Measurements from ENCODE around the gene RPL10A.

Gene RPL10A

DNA sequence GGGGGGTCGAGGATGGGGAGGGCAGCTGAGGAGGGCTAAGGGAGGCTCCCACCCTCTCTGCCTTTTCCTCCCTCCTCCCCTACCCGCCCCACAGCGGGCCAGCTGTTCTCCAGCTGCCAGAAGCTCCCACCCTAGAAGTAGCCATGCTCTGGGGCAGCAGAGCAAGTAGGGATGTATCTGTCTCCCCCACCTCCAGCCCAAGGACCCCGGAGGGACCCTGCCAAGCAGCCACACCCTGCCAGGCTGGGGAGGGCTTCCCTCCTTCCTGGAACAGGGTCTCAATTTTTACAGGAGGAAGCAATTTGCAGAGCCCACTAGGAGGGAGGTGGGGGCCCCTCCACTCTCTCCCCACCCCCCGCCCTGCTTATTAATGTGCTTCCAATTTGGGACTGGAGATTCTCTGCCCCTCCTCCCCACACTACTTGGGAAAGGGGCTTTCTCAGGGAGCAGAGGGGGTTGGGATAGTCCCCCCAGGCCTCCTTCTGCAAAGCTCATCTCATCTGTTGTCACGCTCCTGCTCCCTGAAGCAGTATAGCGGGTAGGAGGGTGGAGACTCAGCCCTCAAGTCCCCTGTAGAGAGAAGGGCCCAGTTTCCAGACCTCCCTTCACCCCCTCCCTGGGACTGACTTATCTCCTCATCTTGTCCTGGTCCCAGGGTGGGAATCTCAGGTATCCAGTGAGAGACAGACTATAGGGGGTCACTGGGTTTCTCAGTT, 24.2 kb downstream of the RPL10A start:
- no peak for DNase-seq (ENCODE audit: low read depth in 2 of 2)

DNA sequence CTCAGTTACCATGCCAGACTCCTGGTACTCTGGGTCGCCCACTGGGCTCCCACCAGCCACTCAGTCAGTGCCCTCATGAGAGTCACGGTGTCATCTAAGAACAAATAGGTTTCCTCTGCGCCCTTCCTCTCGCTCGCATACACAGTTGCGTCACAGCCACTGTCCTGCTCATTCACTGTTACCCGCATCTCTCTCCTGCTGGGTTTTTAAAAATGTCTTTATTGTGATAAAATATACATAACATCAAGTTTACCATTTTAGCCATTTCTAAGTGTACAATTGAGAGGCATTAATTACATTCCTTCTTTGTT, 24.7 kb downstream of the RPL10A start:
- no peak for DNase-seq (ENCODE audit: low read depth in 2 of 2)

DNA sequence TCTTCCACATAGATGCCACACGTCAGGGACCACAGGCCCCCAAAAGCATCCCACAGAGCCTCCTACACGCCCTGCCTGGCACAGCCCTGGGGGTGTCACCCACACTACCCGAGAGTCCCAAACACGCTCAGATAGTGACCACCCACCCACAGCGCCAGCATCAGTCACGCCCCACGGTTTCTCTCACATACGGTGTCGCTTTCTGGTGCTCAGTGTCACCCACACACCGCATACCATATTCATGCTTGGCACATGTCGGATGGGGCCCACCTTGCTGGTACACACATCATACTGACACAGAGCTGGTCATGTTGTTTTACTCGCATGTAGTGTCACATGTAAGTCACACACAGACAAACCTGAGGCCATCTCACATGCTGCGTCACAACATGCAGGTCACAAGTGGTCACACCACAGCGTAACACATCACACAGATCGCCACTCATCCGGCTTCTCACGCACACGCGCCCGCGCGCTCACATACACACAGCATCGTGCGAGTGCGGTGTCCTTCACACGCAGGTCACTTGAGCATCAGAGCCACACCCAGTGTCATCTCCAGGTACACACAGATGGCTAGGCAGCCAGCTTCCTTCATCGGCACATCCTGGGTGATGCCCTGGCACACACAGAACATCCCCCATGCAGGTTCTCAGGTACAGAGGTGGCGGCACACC, 25.2 kb downstream of the RPL10A start:
- no peak for DNase-seq (ENCODE audit: low read depth in 2 of 2)

DNA sequence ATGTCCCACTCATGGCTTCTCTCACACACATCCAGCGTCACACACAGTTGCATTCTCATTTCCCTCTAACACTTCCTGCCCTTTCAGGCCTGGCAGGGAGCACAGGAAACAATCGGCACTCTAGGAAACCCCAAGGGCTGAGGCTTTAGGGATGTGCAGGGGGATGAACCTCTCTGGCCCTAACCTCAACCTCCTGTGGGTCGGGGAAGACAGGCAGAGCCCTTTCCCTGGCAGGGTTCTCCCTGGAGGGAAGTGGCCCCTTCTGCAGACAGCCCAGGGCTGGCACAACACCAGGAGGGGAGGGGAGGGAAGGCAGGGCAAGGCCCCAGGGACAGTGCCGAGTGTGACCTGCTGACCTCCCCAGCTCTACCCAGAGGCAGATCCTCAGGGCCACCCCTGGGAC, 26.0 kb downstream of the RPL10A start:
- no peak for DNase-seq (ENCODE audit: low read depth in 2 of 2)

DNA sequence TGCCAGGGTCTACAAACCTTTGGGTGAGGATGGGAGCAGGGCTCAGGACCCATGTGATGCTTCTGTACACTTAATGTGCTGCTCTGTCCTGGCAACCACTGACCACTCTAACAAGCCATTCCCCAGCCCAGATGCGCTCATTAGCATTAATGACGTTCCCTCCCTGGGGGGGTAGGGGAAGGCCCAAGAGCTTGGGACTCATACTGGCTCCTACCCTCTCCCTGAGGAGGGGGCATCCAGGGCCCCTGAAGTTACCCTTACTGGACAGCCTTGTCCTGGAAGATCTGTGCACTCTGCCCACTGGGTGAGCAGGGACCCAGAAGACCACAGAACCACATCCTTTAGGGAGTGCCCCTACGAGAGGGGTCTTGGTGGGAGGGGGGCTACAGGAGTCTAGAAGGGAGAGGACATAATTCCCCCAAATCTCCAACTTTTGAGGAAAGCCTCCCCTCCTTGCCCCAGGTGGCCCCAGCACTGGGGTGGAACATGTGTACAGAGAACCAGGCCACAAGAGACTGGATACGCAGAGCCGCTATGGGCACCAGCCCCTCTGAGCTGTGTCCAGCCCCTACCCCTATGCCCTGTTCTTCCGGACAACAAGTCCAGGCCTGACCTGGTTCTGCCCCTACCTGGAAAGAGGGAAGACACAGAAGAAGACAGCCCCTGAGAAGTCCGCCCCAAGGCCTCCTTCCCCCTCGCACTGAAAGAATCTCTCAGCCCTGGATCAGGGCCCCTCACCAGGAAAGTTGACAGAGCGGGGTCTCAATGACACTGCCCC, 27.2 kb downstream of the RPL10A start:
- DNase-seq (ENCODE audit: low read depth in 2 of 2): no peak

DNA sequence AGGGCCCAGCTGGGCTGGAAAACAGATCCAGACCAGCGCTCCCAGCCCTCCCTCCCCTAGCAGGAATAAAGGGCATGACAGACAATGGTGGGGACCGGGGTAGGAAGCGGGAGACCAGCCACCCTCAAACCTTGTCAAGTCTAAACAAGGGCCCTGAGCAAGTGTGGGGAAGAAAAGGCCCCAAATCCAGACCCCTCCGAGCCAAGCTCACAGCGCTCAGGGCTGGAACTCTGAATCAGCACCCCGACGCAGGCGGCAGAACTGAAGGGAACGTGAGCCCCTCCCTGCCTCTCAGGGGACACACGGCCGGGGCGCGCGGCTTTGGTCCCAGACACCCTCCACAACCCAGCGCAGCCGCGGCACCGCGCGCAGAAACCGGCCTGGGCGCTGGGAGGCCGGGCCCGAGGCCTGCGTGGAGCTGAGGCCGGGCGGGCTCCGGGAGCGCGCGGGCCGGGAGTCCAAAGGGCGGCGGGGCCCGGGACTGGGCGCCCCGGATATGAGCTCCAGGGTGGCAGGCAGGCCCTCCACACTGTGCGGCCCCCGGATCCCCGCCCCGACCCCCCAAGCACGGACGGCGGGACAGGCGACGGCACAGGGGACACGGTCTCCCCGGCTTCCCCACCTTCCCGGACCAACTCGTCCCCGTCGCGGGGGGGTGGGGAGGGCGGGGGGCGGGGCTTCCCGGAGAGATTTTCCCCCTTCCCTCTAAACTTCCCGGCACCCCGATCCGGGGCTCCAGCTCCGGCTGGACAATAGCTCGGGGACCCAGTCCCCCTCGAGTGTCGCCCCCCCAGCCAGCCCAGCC, 28.0 kb downstream of the RPL10A start:
- DNase-seq (ENCODE audit: low read depth in 2 of 2): no peak

DNA sequence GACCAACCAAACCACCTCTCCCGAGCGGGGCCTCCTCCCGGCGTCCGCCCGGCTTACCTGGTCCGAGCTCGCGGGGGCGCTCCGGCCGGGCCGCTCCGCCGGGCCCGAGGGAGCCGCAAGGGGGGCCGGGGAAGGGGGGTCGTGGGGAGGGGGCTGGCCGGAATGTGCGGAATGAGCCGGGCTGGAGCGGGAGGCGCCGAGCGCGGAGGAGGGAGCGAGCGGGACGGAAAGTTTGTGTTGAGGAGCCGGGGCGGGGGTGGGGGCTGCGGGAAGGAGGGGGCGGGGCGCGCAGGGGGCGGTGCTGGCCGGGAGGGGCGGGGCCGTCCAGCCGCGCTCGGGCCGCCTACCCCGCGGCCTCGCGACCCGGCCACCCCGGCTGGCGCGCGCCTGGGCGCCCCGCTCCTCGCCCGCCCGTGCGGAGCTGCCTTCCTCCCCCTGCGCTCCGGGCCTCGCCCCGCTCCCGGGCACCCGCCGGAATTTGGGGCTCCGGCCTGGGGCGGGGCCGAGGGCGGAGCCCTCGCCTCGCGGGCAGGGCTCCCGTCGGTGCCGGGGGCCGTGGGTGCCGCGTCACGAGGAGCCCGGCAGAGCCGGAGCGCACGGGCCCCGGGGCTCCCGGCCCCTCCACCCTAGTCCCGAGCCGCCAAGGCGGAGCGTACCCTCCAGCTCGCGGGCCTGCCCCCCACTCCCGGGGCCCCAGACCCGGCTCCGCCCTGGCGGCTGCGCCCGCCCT, 28.8 kb downstream of the RPL10A start, which contains the start of gene TEAD3:
Gene TEAD3, minus strand, starts transcription at position 239 of the 730 bp plus-strand sequence.
- DNase-seq (ENCODE audit: low read depth in 2 of 2): peak; percentile 34 to 35

DNA sequence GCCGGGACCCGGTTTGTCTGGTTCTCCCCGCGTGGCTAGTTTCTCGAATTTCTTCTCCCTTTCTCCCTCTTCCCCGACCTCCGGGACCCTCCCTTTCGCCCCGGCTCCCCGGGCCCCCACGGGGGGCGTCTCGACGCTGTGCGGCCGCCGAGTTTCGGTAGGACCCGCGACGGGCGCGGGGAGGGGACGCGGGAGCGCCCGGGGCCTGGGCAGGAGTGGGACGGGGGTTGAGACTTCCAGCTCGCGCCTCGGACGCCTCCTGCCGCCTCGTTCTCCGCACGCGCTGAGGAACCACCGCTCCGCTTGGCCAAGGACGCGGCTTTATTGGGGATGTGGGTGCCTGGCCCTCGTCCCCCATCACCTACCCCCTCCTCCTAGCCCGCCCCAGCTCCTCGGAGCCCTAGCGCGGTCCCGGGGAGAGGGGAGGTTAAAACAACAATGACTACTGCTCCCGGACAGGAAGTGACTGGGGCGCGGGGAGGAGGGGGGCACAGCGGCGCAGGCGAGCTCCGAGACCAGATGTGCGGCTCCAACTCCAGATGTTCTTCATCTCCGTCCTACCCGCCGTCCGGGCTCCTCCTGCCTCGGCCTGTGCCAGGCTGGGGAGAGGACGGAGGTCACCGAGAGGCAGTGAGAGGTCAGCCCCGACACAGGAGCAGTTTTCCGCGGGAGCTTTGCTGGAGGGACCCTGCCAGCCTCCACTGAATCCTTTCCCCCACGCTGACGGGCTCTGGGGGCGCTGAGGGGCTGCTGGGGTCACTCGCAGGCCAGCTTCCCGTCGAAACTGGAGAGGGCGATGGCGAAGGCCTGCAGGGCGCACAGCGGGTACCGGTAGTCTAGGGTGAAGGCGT, 29.6 kb downstream of the RPL10A start:
- peak; percentile 38 to 52 for DNase-seq (ENCODE audit: low read depth in 2 of 2)

DNA sequence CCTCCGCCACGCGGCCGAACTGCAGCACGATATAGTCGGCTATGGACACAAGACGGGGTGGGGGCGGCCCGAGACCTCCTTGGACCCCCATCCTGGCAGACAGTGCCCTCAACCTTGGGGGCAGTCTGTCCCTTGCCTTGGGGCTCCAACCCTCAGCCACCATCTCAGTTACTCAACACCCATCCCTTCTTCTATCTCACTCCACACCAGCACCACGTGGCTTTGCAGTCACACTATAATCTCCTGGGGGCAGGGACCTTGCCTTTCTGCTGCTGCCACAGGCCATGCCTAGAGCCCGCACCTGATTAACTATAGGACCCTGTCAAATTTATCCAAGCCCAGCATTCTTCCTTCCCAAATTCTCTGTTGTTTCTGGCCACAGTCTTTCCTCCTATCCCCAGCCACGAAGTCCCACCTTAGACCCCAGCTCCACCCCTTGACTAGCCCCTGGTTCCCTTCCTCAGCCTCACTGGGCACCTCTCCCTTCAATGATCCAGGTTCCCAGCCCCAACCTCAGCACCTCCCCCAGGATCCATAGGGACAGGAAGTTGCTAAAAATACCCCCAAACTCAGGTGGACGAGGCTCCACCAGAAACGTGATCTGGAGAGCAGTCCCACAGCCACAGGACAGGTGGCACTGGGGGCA, 30.3 kb downstream of the RPL10A start:
- no peak for DNase-seq (ENCODE audit: low read depth in 2 of 2)

DNA sequence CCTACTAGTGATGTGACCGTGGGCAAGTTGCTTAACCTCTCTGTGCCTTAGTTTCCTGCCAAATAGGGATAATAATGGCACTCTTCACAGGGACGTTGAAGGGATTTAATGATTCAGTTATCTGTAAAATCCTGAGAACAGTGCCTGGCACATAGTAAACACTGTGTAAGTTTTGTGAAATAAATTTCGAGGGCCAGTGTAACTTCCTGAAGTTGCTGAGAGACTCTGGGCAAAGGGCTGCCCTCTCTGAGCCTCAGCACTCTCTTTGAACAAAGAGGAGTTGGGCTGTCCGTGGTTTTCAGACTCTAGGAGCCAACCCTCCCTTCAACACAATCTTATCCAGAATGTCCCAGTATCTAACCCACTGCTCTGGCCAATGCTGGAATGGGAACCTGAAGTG, 31.2 kb downstream of the RPL10A start:
- DNase-seq (ENCODE audit: low read depth in 2 of 2): no peak

DNA sequence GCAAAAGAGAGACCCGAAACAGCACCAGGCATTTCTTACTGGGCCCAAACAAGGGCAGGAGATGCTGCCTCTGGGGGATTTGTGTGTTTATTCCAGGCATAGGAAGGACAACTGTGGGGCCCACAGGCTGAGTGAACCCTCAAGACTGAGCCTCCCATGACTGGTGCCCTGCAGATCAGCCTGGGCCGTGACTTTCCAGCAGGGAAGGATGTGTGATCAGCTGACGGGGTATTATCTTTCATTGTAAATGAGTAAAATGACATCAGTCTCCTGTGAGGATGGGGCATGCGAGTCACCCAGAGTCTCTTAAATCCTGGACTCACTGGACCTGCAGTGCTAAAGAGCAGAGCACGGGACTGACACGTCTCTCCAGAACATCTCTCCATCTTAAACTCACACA, 32.6 kb downstream of the RPL10A start:
- DNase-seq (ENCODE audit: low read depth in 2 of 2): no peak

DNA sequence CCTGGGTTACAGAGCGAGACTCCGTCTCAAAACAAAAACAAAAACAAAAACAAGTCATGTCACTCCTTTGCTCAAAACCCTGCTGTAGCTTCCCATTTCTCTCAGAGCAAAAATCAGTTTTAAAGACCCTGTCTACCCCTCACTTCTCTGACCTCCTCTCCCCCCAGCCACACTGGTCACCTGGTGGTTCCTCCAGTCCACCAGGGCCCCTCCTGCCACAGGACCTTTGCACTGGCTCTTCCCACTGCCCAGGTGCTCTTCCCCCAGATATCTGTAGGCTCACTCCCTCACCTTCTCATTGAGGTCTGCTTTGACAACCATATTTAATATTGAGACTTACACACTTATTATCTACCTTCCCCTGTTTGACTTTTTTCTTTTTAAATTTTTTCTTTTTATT, 33.6 kb downstream of the RPL10A start:
- no peak for DNase-seq (ENCODE audit: low read depth in 2 of 2)

DNA sequence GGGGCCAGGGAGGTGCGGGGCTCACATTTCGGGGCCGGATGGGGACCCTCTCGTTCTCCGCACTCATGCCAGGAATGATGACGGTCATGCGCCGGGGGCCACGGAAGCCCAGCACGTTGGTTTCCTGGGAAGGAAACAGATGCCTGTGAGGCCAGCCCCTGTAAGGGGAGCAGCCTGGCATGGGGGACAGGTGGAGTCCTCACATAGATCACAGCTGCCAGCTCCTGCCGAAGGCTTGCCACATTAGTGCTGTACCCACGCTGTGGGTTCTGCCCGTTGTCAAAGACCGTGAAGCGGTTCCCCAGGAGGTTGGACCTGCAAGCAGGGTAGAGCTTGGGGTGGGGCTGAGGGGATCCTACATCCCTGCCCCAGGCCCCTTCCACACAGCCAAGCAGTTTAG, 35.3 kb downstream of the RPL10A start:
- no peak for DNase-seq (ENCODE audit: low read depth in 2 of 2)

DNA sequence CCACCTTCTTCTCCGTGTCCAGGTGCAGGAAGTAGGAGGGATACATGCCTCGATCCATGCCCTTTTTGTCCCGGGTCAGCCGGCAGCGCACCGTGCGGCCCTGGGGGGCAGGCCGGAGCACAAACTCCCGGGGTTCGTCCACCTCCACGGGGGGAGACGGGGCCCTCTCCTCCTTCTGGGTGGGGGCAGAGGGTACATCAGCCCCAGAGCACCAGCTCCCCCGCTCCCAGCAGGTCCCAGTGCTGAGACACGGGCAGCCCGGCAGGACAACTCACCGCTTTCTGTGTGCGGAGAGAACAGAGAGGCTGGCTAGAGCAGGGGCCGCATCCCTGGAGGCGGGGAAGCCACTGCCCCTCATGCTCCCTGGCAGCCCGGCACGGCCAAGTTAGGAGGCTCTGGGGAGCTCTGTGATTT, 37.8 kb downstream of the RPL10A start:
- DNase-seq (ENCODE audit: low read depth in 2 of 2): no peak

DNA sequence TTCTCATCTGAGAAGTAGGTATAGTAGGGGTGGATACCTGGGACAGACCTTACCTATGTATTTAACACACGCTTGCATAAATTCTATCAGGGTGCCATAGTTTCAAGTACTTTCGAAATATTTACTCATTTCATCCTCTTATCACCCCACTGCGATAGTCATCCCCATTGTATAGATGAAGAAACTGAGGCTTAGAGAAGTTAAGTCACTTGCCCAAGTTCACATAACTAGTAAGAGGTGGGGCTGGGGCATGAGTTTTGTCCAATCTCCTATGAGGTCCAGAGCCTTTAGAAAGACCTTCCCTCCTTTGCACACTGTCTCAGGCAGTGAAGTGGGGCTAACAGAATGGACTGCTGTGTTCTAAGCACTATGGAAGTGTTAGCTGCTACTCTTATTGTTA, 38.3 kb downstream of the RPL10A start:
- DNase-seq (ENCODE audit: low read depth in 2 of 2): no peak

DNA sequence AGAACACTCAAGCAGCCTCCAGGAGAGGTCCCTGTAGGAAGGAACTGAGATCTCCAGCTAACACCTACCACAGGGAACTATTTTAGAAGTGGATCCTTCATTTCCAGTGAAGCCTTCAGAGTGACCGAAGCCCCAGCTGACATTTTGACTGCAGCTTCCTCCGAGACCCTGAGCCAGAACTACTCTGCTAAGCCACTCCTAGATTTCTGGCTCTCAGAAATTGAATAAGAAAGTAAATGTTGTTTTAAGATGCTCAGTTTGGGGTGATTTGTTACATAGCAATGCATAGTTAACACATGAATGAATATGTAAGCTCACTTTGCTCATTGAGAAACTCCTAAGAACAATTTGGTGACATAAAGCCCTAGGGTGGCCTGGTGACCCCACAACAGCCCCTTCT, 39.0 kb downstream of the RPL10A start:
- DNase-seq (ENCODE audit: low read depth in 2 of 2): no peak

DNA sequence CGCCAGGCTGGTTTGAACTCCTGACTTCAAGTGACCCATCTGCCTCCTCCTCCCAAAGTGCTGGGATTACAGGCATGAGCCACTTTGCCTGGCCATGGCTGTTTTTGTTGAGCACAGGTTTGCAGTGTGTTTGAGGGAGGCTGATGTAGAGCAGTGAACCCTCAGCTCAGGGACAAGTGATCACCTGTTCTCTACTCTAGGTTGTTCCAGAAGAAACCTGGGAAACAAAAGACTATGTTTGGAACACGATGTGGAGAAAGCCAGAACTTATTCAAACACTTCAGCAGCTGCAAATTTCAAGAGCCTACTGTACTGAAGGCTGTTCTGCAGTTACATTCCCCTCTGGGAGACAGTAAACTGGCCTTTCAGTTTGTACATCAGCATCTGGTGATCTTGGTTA, 39.8 kb downstream of the RPL10A start:
- DNase-seq (ENCODE audit: low read depth in 2 of 2): no peak

DNA sequence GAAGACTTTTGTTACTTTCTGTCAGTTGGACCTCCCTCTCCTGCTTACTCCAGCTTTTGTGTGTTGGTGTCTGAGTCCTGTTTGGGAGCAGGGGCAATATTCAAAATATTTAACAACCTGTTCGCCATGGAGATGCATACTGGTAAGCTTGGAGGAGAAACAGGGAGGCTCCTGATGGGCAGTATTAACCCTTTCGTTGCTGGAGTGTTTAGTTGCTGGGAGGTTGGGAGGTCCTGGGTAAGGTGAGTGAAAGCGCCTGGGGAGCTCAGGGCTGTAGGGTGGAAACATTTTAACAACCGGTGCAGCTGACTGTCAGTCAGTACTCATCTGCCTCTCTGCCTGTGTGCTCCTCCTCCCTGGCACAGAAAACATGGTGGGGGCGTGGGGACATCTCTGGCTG, 40.3 kb downstream of the RPL10A start:
- DNase-seq (ENCODE audit: low read depth in 2 of 2): no peak

DNA sequence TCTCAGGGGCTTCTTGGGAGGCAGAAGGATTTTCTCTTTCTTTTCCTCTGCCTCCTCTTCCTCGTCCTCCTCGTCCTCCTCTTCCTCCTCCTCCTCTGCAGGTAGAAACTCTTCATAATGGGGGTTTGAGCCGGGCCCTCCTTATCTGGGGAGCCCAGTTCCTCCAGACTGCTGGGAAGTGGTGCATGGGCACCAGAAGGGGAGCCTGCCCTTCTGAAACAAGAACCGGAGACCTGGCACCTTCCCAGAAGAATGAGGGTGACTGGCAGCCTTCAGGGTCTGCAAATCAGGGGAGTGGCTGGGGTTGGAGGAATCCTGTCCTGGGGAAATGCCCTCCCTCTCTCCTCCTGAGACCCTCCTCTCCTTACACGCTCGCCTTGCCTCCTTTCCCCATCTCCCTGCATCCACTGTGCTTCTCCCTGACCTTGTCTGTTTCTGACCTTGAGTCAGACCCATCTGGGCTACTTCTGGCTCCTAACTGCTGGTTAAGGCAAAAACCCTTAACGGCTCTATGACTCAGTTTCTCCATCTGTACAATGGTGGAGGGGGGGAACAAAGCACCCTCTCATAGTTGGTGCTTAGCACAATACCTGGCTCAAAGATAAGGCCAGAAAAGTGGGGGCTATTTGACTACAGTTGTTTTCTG, 42.8 kb downstream of the RPL10A start:
- DNase-seq (ENCODE audit: low read depth in 2 of 2): no peak

DNA sequence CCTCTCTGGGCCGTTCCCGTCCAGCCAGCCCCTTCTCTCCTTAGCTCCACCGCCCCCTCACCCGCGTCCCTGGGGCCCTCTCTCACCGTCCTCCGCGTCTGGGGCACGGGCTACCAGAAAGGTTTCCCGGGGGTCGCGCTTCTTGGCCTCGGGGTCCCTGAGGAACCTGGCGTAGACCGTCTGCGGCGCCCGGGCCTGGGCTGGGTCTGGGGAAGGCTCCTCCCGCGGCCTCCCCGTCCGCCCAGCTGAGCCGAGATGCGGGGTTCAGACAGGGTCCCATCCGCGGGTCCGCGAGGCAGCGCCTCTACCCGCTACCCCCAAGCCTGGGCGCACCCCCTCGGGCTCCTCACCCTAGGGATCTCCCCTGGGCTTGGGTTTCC, 43.4 kb downstream of the RPL10A start:
- no peak for DNase-seq (ENCODE audit: low read depth in 2 of 2)
